Measurements from ENCODE around the gene AGMO.

GRCh38 chr7:15313361-15313760 is 248.5 kb downstream of the AGMO start:
- TF ChIP-seq POLR2A (IDR thresholded peaks at IDR 0.05) (no peak), CTCF (IDR thresholded peaks at IDR 0.05 in 4 of 5, conservative IDR thresholded peaks at IDR 0.05 in 1 of 5) (no peak)
